Gastroesophageal sphincter (tissue), 3 donors: ENCODE measurements around the gene MAN2A1.

Source experiments
- POLR2A ChIP-seq, 2 donors: fragments of 450-650 bp; IDR thresholded peaks; one replicate each; pipeline ENCODE4 v1.6.1; 2017; ENCODE audit warnings: antibody characterized with exemption in 2 of 2, mild to moderate bottlenecking in 2 of 2, moderate library complexity in 1 of 2
- TF ChIP-seq, protein P1 (sequence below), 4 experiments: fragments of 200-600 bp in 2 of 4; fragments of 450-650 bp in 2 of 4; sonication (generic) in 1 of 4; IDR thresholded peaks; one replicate each; pipeline ENCODE4 v1.5.1; 2017 to 2019; ENCODE audit warnings: antibody characterized with exemption in 4 of 4, mild to moderate bottlenecking in 2 of 4, moderate library complexity in 2 of 4

DNA sequence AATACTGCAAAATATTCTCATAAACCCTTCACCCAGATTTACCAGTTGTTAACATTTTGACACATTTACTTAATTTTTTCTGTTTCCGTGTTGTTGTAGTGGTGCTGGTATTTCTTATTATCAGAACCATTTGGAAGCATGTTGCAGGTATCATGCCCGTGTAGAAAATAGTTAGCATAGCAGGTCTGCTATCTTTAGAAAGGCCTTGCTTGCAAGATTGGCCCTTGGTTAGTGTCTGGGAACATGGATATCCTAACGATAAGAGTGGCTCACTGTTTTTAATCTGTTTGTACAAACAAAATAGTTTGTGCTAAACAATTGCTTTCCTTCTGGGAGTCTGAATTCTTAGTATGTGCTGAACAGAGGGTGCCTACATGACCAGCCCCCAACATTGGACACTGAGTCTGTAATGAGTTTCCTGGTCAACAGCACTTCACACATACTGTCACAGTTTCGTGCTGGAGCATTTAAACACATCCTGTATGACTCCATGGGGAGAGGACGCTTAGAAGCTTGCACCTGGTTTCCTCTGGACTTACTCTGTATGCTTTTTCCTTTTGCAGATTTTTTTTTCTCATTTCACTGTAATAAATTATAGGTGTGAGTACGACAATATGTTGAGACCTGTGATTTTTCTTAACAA, 66.9 kb downstream of the MAN2A1 start:
- TF ChIP-seq, protein P1, sequence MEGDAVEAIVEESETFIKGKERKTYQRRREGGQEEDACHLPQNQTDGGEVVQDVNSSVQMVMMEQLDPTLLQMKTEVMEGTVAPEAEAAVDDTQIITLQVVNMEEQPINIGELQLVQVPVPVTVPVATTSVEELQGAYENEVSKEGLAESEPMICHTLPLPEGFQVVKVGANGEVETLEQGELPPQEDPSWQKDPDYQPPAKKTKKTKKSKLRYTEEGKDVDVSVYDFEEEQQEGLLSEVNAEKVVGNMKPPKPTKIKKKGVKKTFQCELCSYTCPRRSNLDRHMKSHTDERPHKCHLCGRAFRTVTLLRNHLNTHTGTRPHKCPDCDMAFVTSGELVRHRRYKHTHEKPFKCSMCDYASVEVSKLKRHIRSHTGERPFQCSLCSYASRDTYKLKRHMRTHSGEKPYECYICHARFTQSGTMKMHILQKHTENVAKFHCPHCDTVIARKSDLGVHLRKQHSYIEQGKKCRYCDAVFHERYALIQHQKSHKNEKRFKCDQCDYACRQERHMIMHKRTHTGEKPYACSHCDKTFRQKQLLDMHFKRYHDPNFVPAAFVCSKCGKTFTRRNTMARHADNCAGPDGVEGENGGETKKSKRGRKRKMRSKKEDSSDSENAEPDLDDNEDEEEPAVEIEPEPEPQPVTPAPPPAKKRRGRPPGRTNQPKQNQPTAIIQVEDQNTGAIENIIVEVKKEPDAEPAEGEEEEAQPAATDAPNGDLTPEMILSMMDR (IDR thresholded peaks at IDR 0.05), result no peak
- no peak for TF ChIP-seq POLR2A (IDR thresholded peaks at IDR 0.05)
